ENCODE data around the gene DNM3.
"Not testable (repeated sequence)": the region's sequence is repeated elsewhere in the genome, so short reads cannot be mapped to it uniquely, and the experiment has no call there.

The DNM3 gene

DNA sequence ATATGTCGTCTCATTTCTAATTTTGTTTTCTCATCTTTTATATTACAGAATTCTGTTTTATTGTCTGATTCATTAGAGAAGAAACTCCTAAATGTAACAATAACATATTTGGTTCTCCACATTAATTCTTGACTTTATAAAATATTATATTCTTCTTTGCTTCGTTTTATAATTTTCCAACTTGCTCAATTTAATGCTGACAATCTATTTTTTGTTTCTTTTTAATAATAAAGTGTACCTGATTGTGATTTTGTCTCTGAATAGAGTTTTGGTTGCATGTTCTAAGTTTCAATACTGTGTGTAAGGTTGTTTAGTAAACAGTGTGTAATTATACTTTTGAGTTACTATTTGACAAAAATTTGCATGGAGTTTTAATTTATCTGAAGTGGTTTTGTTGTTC lies 448.1 kb downstream of the DNM3 start:
- Histone ChIP-seq H3K9ac (ENCODE audit: low read length) (no peak overlapping the region), H3K36me3 (ENCODE audit: insufficient read depth, low read length) (no peaks in the 10 kb centered on the region), H3K9me3 (ENCODE audit: low read length) (no peaks in the 10 kb centered on the region), H3K27me3 (ENCODE audit: control insufficient read depth in 1 of 2, insufficient read depth in 2 of 2, low read length in 2 of 2) (no peaks in the 10 kb centered on the region), H3K4me1 (ENCODE audit: insufficient read depth, low read length) (peaks cover 14% of the 10 kb centered on the region), H3K4me3 (ENCODE audit: low read depth in 1 of 2, low read length in 2 of 2) (no peak overlapping the region), H3K27ac (ENCODE audit: low read depth, low read length) (no peak overlapping the region)

DNA sequence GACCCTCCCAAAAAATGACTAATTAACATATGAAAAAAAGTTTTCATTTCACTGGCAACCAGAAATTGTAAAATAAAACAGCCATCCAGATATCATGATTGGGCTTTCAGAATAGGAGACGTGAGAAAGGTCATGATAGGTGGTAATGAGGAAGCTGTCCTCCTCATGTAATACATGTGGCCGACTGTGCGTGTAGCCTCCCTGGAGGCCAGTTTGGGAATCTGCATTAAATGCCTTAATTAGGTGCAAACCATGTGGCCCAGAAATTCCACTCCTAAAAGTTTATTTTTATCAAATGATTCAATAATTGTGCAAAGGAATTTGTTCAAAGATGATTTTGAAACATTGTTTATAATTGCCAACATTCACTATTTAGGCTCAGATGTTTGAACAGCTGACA lies 451.5 kb downstream of the DNM3 start:
- Histone ChIP-seq H3K27me3 (ENCODE audit: control insufficient read depth in 1 of 2, insufficient read depth in 2 of 2, low read length in 2 of 2) (no peaks in the 10 kb centered on the region), H3K4me3 (ENCODE audit: low read depth in 1 of 2, low read length in 2 of 2) (no peak overlapping the region), H3K27ac (ENCODE audit: low read depth, low read length) (no peak overlapping the region), H3K36me3 (ENCODE audit: insufficient read depth, low read length) (no peaks in the 10 kb centered on the region), H3K4me1 (ENCODE audit: insufficient read depth, low read length) (no peaks in the 10 kb centered on the region), H3K9me3 (ENCODE audit: low read length) (no peaks in the 10 kb centered on the region), H3K9ac (ENCODE audit: low read length) (no peak overlapping the region)

DNA sequence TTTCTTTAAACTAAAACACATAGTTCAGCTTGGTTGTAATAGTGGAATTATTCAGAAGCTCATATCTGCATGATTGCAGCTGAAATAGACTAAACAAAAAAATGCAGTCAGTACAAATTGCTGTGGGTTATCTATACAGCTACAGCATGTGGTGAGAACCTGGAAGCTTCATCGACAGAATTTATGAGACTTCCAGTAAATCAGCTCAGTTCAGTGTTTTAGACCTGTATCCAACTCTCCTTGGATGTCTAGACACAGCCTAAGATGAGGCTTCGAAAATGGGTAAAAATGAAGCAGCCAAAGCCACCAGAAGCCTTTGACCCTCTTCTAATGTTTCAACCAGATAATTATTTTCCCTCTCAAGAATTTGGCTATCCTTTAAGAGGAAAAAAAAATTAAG lies 452.1 kb downstream of the DNM3 start:
- H3K9ac ChIP-seq (ENCODE audit: low read length) = no peak overlapping the region
- H3K4me3 ChIP-seq (ENCODE audit: low read depth in 1 of 2, low read length in 2 of 2) = no peak overlapping the region
- no peaks in the 10 kb centered on the region for H3K9me3 ChIP-seq (ENCODE audit: low read length)
- no peaks in the 10 kb centered on the region for H3K36me3 ChIP-seq (ENCODE audit: insufficient read depth, low read length)
- no peaks in the 10 kb centered on the region for H3K27me3 ChIP-seq (ENCODE audit: control insufficient read depth in 1 of 2, insufficient read depth in 2 of 2, low read length in 2 of 2)
- no peaks in the 10 kb centered on the region for H3K4me1 ChIP-seq (ENCODE audit: insufficient read depth, low read length)
- no peak overlapping the region for H3K27ac ChIP-seq (ENCODE audit: low read depth, low read length)

GRCh38 chr1:172298141-172298540 lies 456.8 kb downstream of the DNM3 start:
- Histone ChIP-seq H3K36me3 (ENCODE audit: insufficient read depth, low read length) (no peaks in the 10 kb centered on the region), H3K27ac (ENCODE audit: low read depth, low read length) (no peak overlapping the region), H3K27me3 (ENCODE audit: control insufficient read depth in 1 of 2, insufficient read depth in 2 of 2, low read length in 2 of 2) (no peaks in the 10 kb centered on the region)

GRCh38 chr1:172298911-172299310 lies 457.6 kb downstream of the DNM3 start:
- Histone ChIP-seq H3K27ac (ENCODE audit: low read depth, low read length) (no peak overlapping the region), H3K27me3 (ENCODE audit: control insufficient read depth in 1 of 2, insufficient read depth in 2 of 2, low read length in 2 of 2) (no peaks in the 10 kb centered on the region), H3K4me1 (ENCODE audit: insufficient read depth, low read length) (no peaks in the 10 kb centered on the region), H3K36me3 (ENCODE audit: insufficient read depth, low read length) (no peaks in the 10 kb centered on the region), H3K4me3 (ENCODE audit: low read depth in 1 of 2, low read length in 2 of 2) (no peak overlapping the region), H3K9ac (ENCODE audit: low read length) (no peak overlapping the region), H3K9me3 (ENCODE audit: low read length) (no peaks in the 10 kb centered on the region)

More at GRCh38 chr1:172298141-172298540, 456.8 kb downstream of the DNM3 start:
- H3K9me3 ChIP-seq (ENCODE audit: low read length) = no peaks in the 10 kb centered on the region
- H3K9ac ChIP-seq (ENCODE audit: low read length) = no peak overlapping the region
- H3K4me1 ChIP-seq (ENCODE audit: insufficient read depth, low read length) = no peaks in the 10 kb centered on the region
- H3K4me3 ChIP-seq (ENCODE audit: low read depth in 1 of 2, low read length in 2 of 2) = no peak overlapping the region

DNA sequence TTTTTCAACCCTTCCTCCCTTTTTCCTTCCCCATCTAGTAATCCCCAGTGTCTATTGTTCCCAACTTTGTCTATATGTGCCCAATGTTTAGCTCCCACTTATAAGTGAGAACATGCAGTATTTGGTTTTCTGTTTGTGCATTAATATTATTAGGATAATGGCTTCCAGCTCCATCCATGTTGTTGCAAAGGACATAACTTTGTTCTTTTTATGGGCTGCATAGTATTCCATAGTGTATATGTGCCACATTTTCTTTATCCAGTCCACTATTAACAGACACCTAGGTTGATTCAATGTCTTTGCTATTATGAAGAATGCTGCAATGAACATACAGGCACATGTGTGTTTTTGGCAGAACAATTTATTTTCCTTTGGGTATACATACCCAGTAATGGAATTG lies 458.2 kb downstream of the DNM3 start:
- no peak overlapping the region for H3K4me3 ChIP-seq (ENCODE audit: low read depth in 1 of 2, low read length in 2 of 2)
- no peaks in the 10 kb centered on the region for H3K9me3 ChIP-seq (ENCODE audit: low read length)
- no peaks in the 10 kb centered on the region for H3K4me1 ChIP-seq (ENCODE audit: insufficient read depth, low read length)
- no peak overlapping the region for H3K27ac ChIP-seq (ENCODE audit: low read depth, low read length)
- no peak overlapping the region for H3K9ac ChIP-seq (ENCODE audit: low read length)
- H3K36me3 ChIP-seq (ENCODE audit: insufficient read depth, low read length) = no peaks in the 10 kb centered on the region
- H3K27me3 ChIP-seq (ENCODE audit: control insufficient read depth in 1 of 2, insufficient read depth in 2 of 2, low read length in 2 of 2) = no peaks in the 10 kb centered on the region

DNA sequence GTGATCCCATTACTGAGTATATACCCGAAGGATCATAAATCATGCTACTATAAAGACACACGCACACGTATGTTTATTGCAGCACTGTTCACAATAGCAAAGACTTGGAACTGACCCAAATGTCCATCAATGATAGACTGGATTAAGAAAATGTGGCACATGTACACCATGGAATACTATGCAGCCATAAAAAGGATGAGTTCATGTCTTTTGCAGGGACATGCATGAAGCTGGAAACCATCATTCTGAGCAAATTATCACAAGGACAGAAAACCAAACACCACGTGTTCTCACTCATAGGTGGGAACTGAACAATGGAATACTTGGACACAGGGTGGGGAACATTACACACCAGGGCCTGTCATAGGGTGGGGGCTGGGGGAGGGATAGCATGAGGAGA lies 466.2 kb downstream of the DNM3 start:
- not testable (repeated sequence) for H3K27ac ChIP-seq (ENCODE audit: low read depth, low read length); H3K4me3 ChIP-seq (ENCODE audit: low read depth in 1 of 2, low read length in 2 of 2); H3K27me3 ChIP-seq (ENCODE audit: control insufficient read depth in 1 of 2, insufficient read depth in 2 of 2, low read length in 2 of 2); H3K36me3 ChIP-seq (ENCODE audit: insufficient read depth, low read length); H3K9ac ChIP-seq (ENCODE audit: low read length); H3K9me3 ChIP-seq (ENCODE audit: low read length); H3K4me1 ChIP-seq (ENCODE audit: insufficient read depth, low read length)

GRCh38 chr1:172308142-172308541 lies 466.8 kb downstream of the DNM3 start:
- Histone ChIP-seq H3K9me3 (ENCODE audit: low read length) (no peaks in the 10 kb centered on the region), H3K27ac (ENCODE audit: low read depth, low read length) (no peak overlapping the region), H3K36me3 (ENCODE audit: insufficient read depth, low read length) (no peaks in the 10 kb centered on the region), H3K9ac (ENCODE audit: low read length) (no peak overlapping the region), H3K27me3 (ENCODE audit: control insufficient read depth in 1 of 2, insufficient read depth in 2 of 2, low read length in 2 of 2) (no peaks in the 10 kb centered on the region), H3K4me1 (ENCODE audit: insufficient read depth, low read length) (no peaks in the 10 kb centered on the region), H3K4me3 (ENCODE audit: low read depth in 1 of 2, low read length in 2 of 2) (no peak overlapping the region)

- Histone ChIP-seq H3K9me3 (ENCODE audit: low read length) (no peaks in the 10 kb centered on the region), H3K9ac (ENCODE audit: low read length) (no peak overlapping the region), H3K36me3 (ENCODE audit: insufficient read depth, low read length) (no peaks in the 10 kb centered on the region), H3K4me3 (ENCODE audit: low read depth in 1 of 2, low read length in 2 of 2) (no peak overlapping the region), H3K27me3 (ENCODE audit: control insufficient read depth in 1 of 2, insufficient read depth in 2 of 2, low read length in 2 of 2) (no peaks in the 10 kb centered on the region), H3K4me1 (ENCODE audit: insufficient read depth, low read length) (no peaks in the 10 kb centered on the region), H3K27ac (ENCODE audit: low read depth, low read length) (no peak overlapping the region)
Measured at GRCh38 chr1:172308577-172308976, 467.3 kb downstream of the DNM3 start.

DNA sequence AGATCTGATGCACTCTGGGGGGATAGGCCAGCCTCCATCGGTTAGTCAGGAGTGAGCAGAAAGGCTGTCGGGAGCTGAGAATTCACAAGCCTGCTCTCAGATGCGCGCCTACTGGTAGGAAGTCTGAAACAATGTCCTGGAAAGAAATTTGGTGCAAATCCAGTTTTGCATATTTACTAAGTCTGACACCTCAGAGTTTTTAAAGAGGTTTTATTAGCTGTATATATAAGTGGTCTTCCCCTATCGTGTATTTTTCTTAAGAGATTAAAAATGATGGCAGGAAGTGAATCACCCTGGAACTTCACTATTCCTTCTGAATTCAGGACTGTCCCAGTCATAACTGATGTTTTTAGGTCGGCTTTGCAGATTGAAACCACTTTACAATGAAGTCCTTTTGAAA lies 479.4 kb downstream of the DNM3 start:
- Histone ChIP-seq H3K9me3 (ENCODE audit: low read length) (no peaks in the 10 kb centered on the region), H3K4me1 (ENCODE audit: insufficient read depth, low read length) (peaks cover 44% of the 10 kb centered on the region), H3K27ac (ENCODE audit: low read depth, low read length) (peak overlapping the region; percentile 23), H3K36me3 (ENCODE audit: insufficient read depth, low read length) (no peaks in the 10 kb centered on the region), H3K4me3 (ENCODE audit: low read depth in 1 of 2, low read length in 2 of 2) (no peak overlapping the region), H3K27me3 (ENCODE audit: control insufficient read depth in 1 of 2, insufficient read depth in 2 of 2, low read length in 2 of 2) (no peaks in the 10 kb centered on the region), H3K9ac (ENCODE audit: low read length) (no peak overlapping the region)

GRCh38 chr1:172321451-172321850 lies 480.2 kb downstream of the DNM3 start:
- H3K36me3 ChIP-seq (ENCODE audit: insufficient read depth, low read length) = no peaks in the 10 kb centered on the region
- H3K4me3 ChIP-seq (ENCODE audit: low read depth in 1 of 2, low read length in 2 of 2) = no peak overlapping the region
- peak overlapping the region; percentile 10 for H3K27ac ChIP-seq (ENCODE audit: low read depth, low read length)
- H3K27me3 ChIP-seq (ENCODE audit: control insufficient read depth in 1 of 2, insufficient read depth in 2 of 2, low read length in 2 of 2) = no peaks in the 10 kb centered on the region
- no peak overlapping the region for H3K9ac ChIP-seq (ENCODE audit: low read length)
- no peaks in the 10 kb centered on the region for H3K9me3 ChIP-seq (ENCODE audit: low read length)
- H3K4me1 ChIP-seq (ENCODE audit: insufficient read depth, low read length) = peaks cover 49% of the 10 kb centered on the region

DNA sequence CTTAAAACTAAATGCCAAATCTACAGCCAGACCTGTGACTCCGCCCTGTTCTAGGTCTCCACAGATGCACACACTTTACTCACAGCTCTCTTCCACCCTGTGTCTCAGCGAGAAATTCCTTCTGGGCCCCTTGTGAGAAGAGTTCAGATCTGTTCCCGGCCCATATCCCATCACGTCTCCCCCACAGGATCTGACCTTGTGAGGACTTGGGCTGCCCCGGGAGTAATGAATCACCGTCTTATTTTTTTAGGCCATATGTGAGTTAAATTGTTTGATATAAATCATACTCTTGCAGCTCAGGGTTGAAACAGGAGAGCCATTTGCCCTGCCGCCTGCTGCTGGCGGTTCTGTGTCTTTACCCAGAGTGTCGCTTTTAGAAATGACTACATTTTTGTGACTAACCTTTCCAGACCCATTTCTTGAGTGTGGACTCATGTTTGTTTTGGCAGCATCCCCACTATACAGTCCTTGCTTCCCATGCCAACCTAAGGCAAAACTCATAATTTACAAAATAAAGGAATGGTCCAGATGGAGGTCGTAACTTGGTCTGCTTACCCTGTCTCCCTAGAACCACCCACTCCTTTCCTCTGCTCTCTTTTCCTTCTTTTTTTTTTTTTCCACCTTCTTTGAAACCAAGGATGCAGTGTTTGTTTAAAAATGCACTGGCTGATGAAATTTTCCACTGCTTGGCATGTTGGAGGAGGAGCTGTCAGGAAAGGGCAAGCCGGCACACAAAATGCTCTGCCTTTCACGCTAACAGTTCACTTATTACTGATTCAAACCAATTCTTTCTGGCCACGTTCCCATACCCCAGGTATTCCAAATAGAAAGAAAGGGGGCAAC lies 481.1 kb downstream of the DNM3 start:
- H3K27ac ChIP-seq (ENCODE audit: low read depth, low read length) = peak overlapping the region; percentile 63
- H3K4me3 ChIP-seq (ENCODE audit: low read depth in 1 of 2, low read length in 2 of 2) = peak overlapping the region; percentile 8 to 20

More for the DNA sequence above, 481.1 kb downstream of the DNM3 start:
- no peaks in the 10 kb centered on the region for H3K27me3 ChIP-seq (ENCODE audit: control insufficient read depth in 1 of 2, insufficient read depth in 2 of 2, low read length in 2 of 2)
- no peaks in the 10 kb centered on the region for H3K36me3 ChIP-seq (ENCODE audit: insufficient read depth, low read length)
- H3K9ac ChIP-seq (ENCODE audit: low read length) = no peak overlapping the region
- H3K4me1 ChIP-seq (ENCODE audit: insufficient read depth, low read length) = peaks cover 49% of the 10 kb centered on the region
- no peaks in the 10 kb centered on the region for H3K9me3 ChIP-seq (ENCODE audit: low read length)

All from muscle layer of colon (tissue), 2 donors.